Skeletal muscle cell (primary cell): ENCODE results near the gene THSD4.

ENCODE experiments used
- DNase-seq: peaks from one replicate; pipeline ENCODE4 v3.0.0-alpha.2; 2010; ENCODE audit warnings: low read depth
- H3K4me3 ChIP-seq: 2 replicates; pipeline ENCODE4 v1.5.1; 2011; ENCODE audit warnings: low read depth, mild to moderate bottlenecking, control low read depth, low read length, moderate library complexity

The THSD4 gene

GRCh38 chr15:71634820-71635560, 519.7 kb downstream of the THSD4 start:
- no peak overlapping the region for H3K4me3 ChIP-seq
- no peak for DNase-seq

- H3K4me3 ChIP-seq: no peak overlapping the region
- no peak for DNase-seq
These were observed 520.5 kb downstream of the THSD4 start for GRCh38 chr15:71635735-71636134.

- H3K4me3 ChIP-seq: no peak overlapping the region
- DNase-seq: no peak
These were observed 523.6 kb downstream of the THSD4 start for GRCh38 chr15:71638876-71639275.

GRCh38 chr15:71639471-71639870, 524.2 kb downstream of the THSD4 start:
- no peak overlapping the region for H3K4me3 ChIP-seq
- no peak for DNase-seq

GRCh38 chr15:71643918-71644317, 528.6 kb downstream of the THSD4 start:
- no peak for DNase-seq
- H3K4me3 ChIP-seq: no peak overlapping the region

GRCh38 chr15:71646767-71647486, 531.7 kb downstream of the THSD4 start:
- no peak for DNase-seq
- H3K4me3 ChIP-seq: no peak overlapping the region

GRCh38 chr15:71647487-71647808, 532.2 kb downstream of the THSD4 start:
- no peak for DNase-seq
- no peak overlapping the region for H3K4me3 ChIP-seq

GRCh38 chr15:71648095-71648494, 532.8 kb downstream of the THSD4 start:
- no peak overlapping the region for H3K4me3 ChIP-seq
- DNase-seq: no peak

- DNase-seq: no peak
- H3K4me3 ChIP-seq: no peak overlapping the region
These were observed 534.6 kb downstream of the THSD4 start for GRCh38 chr15:71649894-71650293.

- no peak overlapping the region for H3K4me3 ChIP-seq
- DNase-seq: no peak
These were observed 535.3 kb downstream of the THSD4 start for GRCh38 chr15:71650603-71651002.

GRCh38 chr15:71651750-71652186, 536.5 kb downstream of the THSD4 start:
- no peak overlapping the region for H3K4me3 ChIP-seq
- DNase-seq: peak; percentile 62

- H3K4me3 ChIP-seq: no peak overlapping the region
- no peak for DNase-seq
These were observed 538.9 kb downstream of the THSD4 start for GRCh38 chr15:71654042-71654719.

GRCh38 chr15:71654720-71655174, 539.5 kb downstream of the THSD4 start:
- no peak overlapping the region for H3K4me3 ChIP-seq
- no peak for DNase-seq

GRCh38 chr15:71656425-71656824, 541.2 kb downstream of the THSD4 start:
- H3K4me3 ChIP-seq: no peak overlapping the region
- DNase-seq: no peak

GRCh38 chr15:71657141-71657540, 541.9 kb downstream of the THSD4 start:
- no peak overlapping the region for H3K4me3 ChIP-seq
- DNase-seq: no peak

- H3K4me3 ChIP-seq: no peak overlapping the region
- DNase-seq: no peak
These were observed 542.8 kb downstream of the THSD4 start for GRCh38 chr15:71658036-71658435.

- no peak overlapping the region for H3K4me3 ChIP-seq
These were observed 543.8 kb downstream of the THSD4 start for GRCh38 chr15:71658827-71659729.

GRCh38 chr15:71659730-71660067, 544.4 kb downstream of the THSD4 start:
- H3K4me3 ChIP-seq: no peak overlapping the region
- DNase-seq: no peak

More at GRCh38 chr15:71658827-71659729, 543.8 kb downstream of the THSD4 start:
- no peak for DNase-seq

- no peak for DNase-seq
These were observed 545.2 kb downstream of the THSD4 start for GRCh38 chr15:71660501-71660900.

GRCh38 chr15:71662306-71662705, 547.0 kb downstream of the THSD4 start:
- no peak overlapping the region for H3K4me3 ChIP-seq
- DNase-seq: no peak

More at GRCh38 chr15:71660501-71660900, 545.2 kb downstream of the THSD4 start:
- no peak overlapping the region for H3K4me3 ChIP-seq
